ENCODE results near the gene GALNT18. TPM values are rescaled to one million over a fixed set of nuclear protein-coding genes. Genes with fewer than 3 reads are reported as not detected.

The GALNT18 gene
- total RNA-seq, 2 donors from 2014 or later: 28.2 to 57.8 TPM

GRCh38 chr11:11253497-11253896 is 368.3 kb downstream of the GALNT18 start:
- no peak for ATAC-seq (ENCODE audit: insufficient number of reproducible peaks, low FRiP score, low read depth)
- Histone ChIP-seq H3K4me1 (ENCODE audit: control insufficient read depth in 1 of 2, low read depth in 2 of 2) (no peaks in the 10 kb centered on the region), H3K4me3 (no peak overlapping the region), H3K9me3 (no peaks in the 10 kb centered on the region), H3K27ac (no peak overlapping the region), H3K36me3 (no peaks in the 10 kb centered on the region), H3K27me3 (replicated peaks; ENCODE audit: insufficient read depth) (no peaks in the 10 kb centered on the region)
- no peak for DNase-seq (ENCODE audit: low spot score)
- TF ChIP-seq, protein P1, sequence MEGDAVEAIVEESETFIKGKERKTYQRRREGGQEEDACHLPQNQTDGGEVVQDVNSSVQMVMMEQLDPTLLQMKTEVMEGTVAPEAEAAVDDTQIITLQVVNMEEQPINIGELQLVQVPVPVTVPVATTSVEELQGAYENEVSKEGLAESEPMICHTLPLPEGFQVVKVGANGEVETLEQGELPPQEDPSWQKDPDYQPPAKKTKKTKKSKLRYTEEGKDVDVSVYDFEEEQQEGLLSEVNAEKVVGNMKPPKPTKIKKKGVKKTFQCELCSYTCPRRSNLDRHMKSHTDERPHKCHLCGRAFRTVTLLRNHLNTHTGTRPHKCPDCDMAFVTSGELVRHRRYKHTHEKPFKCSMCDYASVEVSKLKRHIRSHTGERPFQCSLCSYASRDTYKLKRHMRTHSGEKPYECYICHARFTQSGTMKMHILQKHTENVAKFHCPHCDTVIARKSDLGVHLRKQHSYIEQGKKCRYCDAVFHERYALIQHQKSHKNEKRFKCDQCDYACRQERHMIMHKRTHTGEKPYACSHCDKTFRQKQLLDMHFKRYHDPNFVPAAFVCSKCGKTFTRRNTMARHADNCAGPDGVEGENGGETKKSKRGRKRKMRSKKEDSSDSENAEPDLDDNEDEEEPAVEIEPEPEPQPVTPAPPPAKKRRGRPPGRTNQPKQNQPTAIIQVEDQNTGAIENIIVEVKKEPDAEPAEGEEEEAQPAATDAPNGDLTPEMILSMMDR (IDR thresholded peaks at IDR 0.05): no peak

DNA sequence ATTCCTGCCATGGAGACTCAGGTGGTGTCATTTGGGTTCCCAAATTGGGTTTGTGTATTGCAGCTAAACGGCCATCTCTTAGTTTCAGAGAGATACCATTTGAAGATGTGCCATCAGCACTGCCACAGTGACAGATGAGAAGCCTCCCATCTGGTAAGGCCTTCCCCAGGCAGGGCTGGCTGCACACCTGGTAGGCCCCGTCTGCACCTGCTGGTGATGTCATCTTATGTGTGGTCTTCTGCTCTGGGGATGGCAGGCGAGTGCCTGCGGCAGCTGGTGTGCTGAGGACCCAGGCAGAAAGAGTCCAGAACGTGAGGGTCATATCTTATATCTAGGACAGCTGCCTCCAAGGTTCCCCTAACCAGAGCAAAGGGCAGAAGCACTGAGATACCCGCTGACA is 369.4 kb downstream of the GALNT18 start:
- Histone ChIP-seq H3K27me3 (replicated peaks; ENCODE audit: insufficient read depth) (no peaks in the 10 kb centered on the region), H3K27ac (no peak overlapping the region), H3K4me3 (no peak overlapping the region), H3K4me1 (ENCODE audit: control insufficient read depth in 1 of 2, low read depth in 2 of 2) (no peaks in the 10 kb centered on the region), H3K36me3 (no peaks in the 10 kb centered on the region), H3K9me3 (no peaks in the 10 kb centered on the region)
- ATAC-seq (ENCODE audit: insufficient number of reproducible peaks, low FRiP score, low read depth) (no peak), DNase-seq (ENCODE audit: low spot score) (no peak)
- TF ChIP-seq, protein P1 (IDR thresholded peaks at IDR 0.05): no peak

GRCh38 chr11:11251394-11251970 is 370.3 kb downstream of the GALNT18 start:
- Histone ChIP-seq H3K4me1 (ENCODE audit: control insufficient read depth in 1 of 2, low read depth in 2 of 2) (no peaks in the 10 kb centered on the region), H3K27ac (no peak overlapping the region), H3K4me3 (no peak overlapping the region), H3K27me3 (replicated peaks; ENCODE audit: insufficient read depth) (no peaks in the 10 kb centered on the region), H3K36me3 (no peaks in the 10 kb centered on the region), H3K9me3 (no peaks in the 10 kb centered on the region)
- DNase-seq (ENCODE audit: low spot score) (no peak), ATAC-seq (ENCODE audit: insufficient number of reproducible peaks, low FRiP score, low read depth) (no peak)
- TF ChIP-seq, protein P1 (IDR thresholded peaks at IDR 0.05): no peak

- DNase-seq (ENCODE audit: low spot score): no peak
Measured at GRCh38 chr11:11250470-11250869, 371.3 kb downstream of the GALNT18 start.

DNA sequence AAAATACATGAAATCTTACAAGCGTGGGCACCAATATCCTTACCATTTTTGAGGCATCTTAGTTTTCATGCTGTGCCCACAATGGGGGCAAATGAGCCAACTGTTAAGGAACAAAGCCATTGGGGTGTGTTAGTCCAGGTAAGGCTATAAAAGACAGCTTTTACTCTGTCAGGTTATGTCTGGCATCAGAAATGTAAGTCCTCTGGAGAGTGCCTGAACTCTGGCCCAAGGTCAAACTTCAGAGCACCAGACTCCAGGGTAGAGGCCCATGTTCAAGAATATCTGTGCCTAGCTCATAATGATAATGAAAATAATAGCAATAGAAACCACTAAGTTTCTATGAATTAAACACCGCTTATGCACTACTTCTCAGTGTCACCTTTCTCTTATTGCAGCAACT is 374.2 kb downstream of the GALNT18 start:
- H3K27ac ChIP-seq: no peak overlapping the region
- TF ChIP-seq, protein P1 (IDR thresholded peaks at IDR 0.05): no peak
- H3K4me3 ChIP-seq: no peak overlapping the region
- DNase-seq (ENCODE audit: low spot score) (no peak), ATAC-seq (ENCODE audit: insufficient number of reproducible peaks, low FRiP score, low read depth) (no peak)
- no peaks in the 10 kb centered on the region for H3K9me3 ChIP-seq
- H3K4me1 ChIP-seq (ENCODE audit: control insufficient read depth in 1 of 2, low read depth in 2 of 2): peaks cover 10 to 35% of the 10 kb centered on the region in 2 donors
- no peaks in the 10 kb centered on the region for H3K36me3 ChIP-seq
- H3K27me3 ChIP-seq (replicated peaks; ENCODE audit: insufficient read depth): no peaks in the 10 kb centered on the region

More at GRCh38 chr11:11250470-11250869, 371.3 kb downstream of the GALNT18 start:
- H3K4me3 ChIP-seq: no peak overlapping the region
- H3K9me3 ChIP-seq: no peaks in the 10 kb centered on the region
- no peaks in the 10 kb centered on the region for H3K27me3 ChIP-seq (replicated peaks; ENCODE audit: insufficient read depth)
- H3K36me3 ChIP-seq: no peaks in the 10 kb centered on the region
- H3K27ac ChIP-seq: no peak overlapping the region
- ATAC-seq (ENCODE audit: insufficient number of reproducible peaks, low FRiP score, low read depth): no peak
- TF ChIP-seq, protein P1 (IDR thresholded peaks at IDR 0.05): no peak
- peaks cover 0 to 6% of the 10 kb centered on the region in 2 donors for H3K4me1 ChIP-seq (ENCODE audit: control insufficient read depth in 1 of 2, low read depth in 2 of 2)
